ENCODE measurements around the gene UBR4. TPM values are rescaled to one million over a fixed set of nuclear protein-coding genes. Genes with fewer than 3 reads are reported as not detected.

The UBR4 gene
- polyA plus RNA-seq, 3 donors: 44.3 to 93.8 (median 49.4) TPM

- peak overlapping the region in 1 of 2 donors; percentile 20 for H3K4me3 Mint-ChIP-seq
- H3K27me3 ChIP-seq (ENCODE audit: control insufficient read depth in 2 of 2, insufficient read depth in 2 of 2, low read length in 2 of 2): peaks cover 7 to 24% of the 10 kb centered on the region in 2 donors
- no peak overlapping the region for H3K27ac ChIP-seq (ENCODE audit: low read depth in 1 of 2, low read length in 2 of 2)
- WGBS (ENCODE audit: insufficient coverage): 95% methylated on average over 13 of the region's 14 CpGs
- no peaks in the 10 kb centered on the region for H3K36me3 ChIP-seq (replicated peaks in 1 of 2; ENCODE audit: control insufficient read depth in 1 of 2, insufficient read depth in 2 of 2, low read length in 2 of 2)
- H3K4me2 ChIP-seq (replicated peaks; ENCODE audit: extremely low read depth, low read length, poor library complexity, severe bottlenecking): no peak overlapping the region
- TF ChIP-seq CTCF (IDR thresholded peaks at IDR 0.05): no peak
- H3K4me3 ChIP-seq (replicated peaks in 1 of 3; ENCODE audit: low read depth in 2 of 3, low read length in 3 of 3): no peak overlapping the region
- H3K4me1 ChIP-seq (ENCODE audit: control insufficient read depth in 1 of 2, insufficient read depth in 2 of 2, low read length in 2 of 2): peaks cover 0 to 3% of the 10 kb centered on the region in 2 donors
- no peak overlapping the region for H3K27ac Mint-ChIP-seq
- H3K36me3 Mint-ChIP-seq: no peaks in the 10 kb centered on the region
- DNase-seq: no peak
- no peaks in the 10 kb centered on the region for H3K79me2 ChIP-seq (ENCODE audit: insufficient read depth, low read length)
- peaks cover 0 to 5% of the 10 kb centered on the region in 2 donors for H3K9me3 ChIP-seq (replicated peaks in 1 of 2; ENCODE audit: control insufficient read depth in 1 of 2, insufficient read depth in 1 of 2, low read length in 2 of 2)
- H3K27me3 Mint-ChIP-seq (ENCODE audit: low read depth in 3 of 3): peaks cover 44 to 52% (median 46%) of the 10 kb centered on the region in 3 donors
- H3K4me1 Mint-ChIP-seq: peaks cover 5% of the 10 kb centered on the region
- H3K9me3 Mint-ChIP-seq: peaks cover 2 to 10% (median 5%) of the 10 kb centered on the region in 7 donors
- H4K20me1 ChIP-seq (ENCODE audit: insufficient read depth, low read length): no peaks in the 10 kb centered on the region
- no peak overlapping the region for H3K9ac ChIP-seq (ENCODE audit: insufficient read depth, low read length, poor library complexity, severe bottlenecking)
- intact Hi-C loops (cut with micrococcal nuclease): no loop called here
- no peak overlapping the region for H2AFZ ChIP-seq (ENCODE audit: insufficient read depth, low read depth, low read length, poor library complexity, severe bottlenecking)
Observed at GRCh38 chr1:19057182-19057779, 152.8 kb downstream of the UBR4 start.

DNA sequence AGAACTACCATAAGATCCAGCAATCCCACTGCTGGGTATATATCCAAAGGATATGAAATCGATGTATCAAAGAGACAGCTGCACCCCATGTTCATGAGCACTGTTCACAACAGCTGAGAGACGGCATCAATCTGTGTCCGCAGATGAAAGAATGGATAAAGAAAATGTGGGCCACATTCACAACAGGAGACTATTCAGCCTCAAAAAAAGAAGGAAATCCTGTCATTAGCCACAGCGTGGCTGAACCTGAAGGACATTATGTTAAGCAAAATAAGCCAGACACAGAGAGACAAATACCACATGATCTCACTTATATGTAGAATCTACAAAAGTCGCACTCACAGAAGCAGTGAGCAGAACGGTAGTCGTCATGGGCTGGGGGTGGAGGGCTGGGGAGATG, 154.4 kb downstream of the UBR4 start:
- no peak for DNase-seq
- H2AFZ ChIP-seq (ENCODE audit: insufficient read depth, low read depth, low read length, poor library complexity, severe bottlenecking): no peak overlapping the region
- H3K9ac ChIP-seq (ENCODE audit: insufficient read depth, low read length, poor library complexity, severe bottlenecking): no peak overlapping the region
- H4K20me1 ChIP-seq (ENCODE audit: insufficient read depth, low read length): no peaks in the 10 kb centered on the region
- Mint-ChIP-seq H3K4me1 (peaks cover 5% of the 10 kb centered on the region), H3K9me3 (peaks cover 0 to 2% (median 0%) of the 10 kb centered on the region in 7 donors), H3K27me3 (ENCODE audit: low read depth in 3 of 3) (peaks cover 43 to 59% (median 49%) of the 10 kb centered on the region in 3 donors), H3K4me3 (peak overlapping the region in 1 of 2 donors; percentile 17), H3K36me3 (no peaks in the 10 kb centered on the region), H3K27ac (no peak overlapping the region)
- peaks cover 0 to 3% of the 10 kb centered on the region in 2 donors for H3K4me1 ChIP-seq (ENCODE audit: control insufficient read depth in 1 of 2, insufficient read depth in 2 of 2, low read length in 2 of 2)
- WGBS (ENCODE audit: insufficient coverage): 17% methylated on average over 2 of the region's 7 CpGs
- H3K9me3 ChIP-seq (replicated peaks in 1 of 2; ENCODE audit: control insufficient read depth in 1 of 2, insufficient read depth in 1 of 2, low read length in 2 of 2): no peaks in the 10 kb centered on the region
- TF ChIP-seq CTCF (IDR thresholded peaks at IDR 0.05): no peak
- H3K79me2 ChIP-seq (ENCODE audit: insufficient read depth, low read length): no peaks in the 10 kb centered on the region
- no peak overlapping the region for H3K4me3 ChIP-seq (replicated peaks in 1 of 3; ENCODE audit: low read depth in 2 of 3, low read length in 3 of 3)
- no peak overlapping the region for H3K4me2 ChIP-seq (replicated peaks; ENCODE audit: extremely low read depth, low read length, poor library complexity, severe bottlenecking)
- peaks cover 7 to 24% of the 10 kb centered on the region in 2 donors for H3K27me3 ChIP-seq (ENCODE audit: control insufficient read depth in 2 of 2, insufficient read depth in 2 of 2, low read length in 2 of 2)
- no peak overlapping the region for H3K27ac ChIP-seq (ENCODE audit: low read depth in 1 of 2, low read length in 2 of 2)
- intact Hi-C loops (cut with micrococcal nuclease): no loop called here
- no peaks in the 10 kb centered on the region for H3K36me3 ChIP-seq (replicated peaks in 1 of 2; ENCODE audit: control insufficient read depth in 1 of 2, insufficient read depth in 2 of 2, low read length in 2 of 2)

Data from CD14-positive monocyte (primary cell).